ENCODE measurements around the gene ILKAP. TPM values are rescaled to one million over a fixed set of nuclear protein-coding genes. Genes with fewer than 3 reads are reported as not detected.

Gene ILKAP
- total RNA-seq, 2 experiments from 2014 or later, result 42.1 to 43.3 TPM

DNA sequence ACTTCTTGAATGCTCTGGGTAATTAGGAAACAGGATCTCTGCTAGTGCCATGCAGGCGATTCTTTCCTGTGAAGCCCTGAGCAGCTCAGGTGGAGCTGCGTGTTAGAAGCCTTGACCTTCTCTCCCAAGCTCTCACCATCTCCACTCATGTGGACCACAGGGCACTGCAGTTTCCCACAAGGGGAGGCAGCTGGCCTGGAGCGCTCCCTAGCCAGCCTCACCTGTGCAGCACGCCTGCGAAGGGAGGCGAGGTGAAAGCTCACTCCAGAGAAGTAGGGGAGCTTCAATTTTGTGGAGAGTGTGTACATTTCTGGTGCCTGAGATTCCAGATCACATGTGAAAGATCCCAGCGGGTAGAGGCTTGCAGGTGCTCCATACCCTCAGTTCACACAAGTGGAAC lies 47.4 kb upstream of the ILKAP start:
- H3K27ac Mint-ChIP-seq, result no peak overlapping the region
- H3K9me3 Mint-ChIP-seq, result no peaks in the 10 kb centered on the region
- POLR2A ChIA-PET, result no interaction called here
- CTCF ChIA-PET, result no interaction called here
- no peak for DNase-seq
- no peaks in the 10 kb centered on the region for H3K27me3 Mint-ChIP-seq
- H3K4me3 Mint-ChIP-seq, result no peak overlapping the region
- intact Hi-C loops (cut with micrococcal nuclease), result no loop called here
- H3K36me3 Mint-ChIP-seq (ENCODE audit: low read depth), result peaks cover 22% of the 10 kb centered on the region
- no peaks in the 10 kb centered on the region for H3K4me1 Mint-ChIP-seq (ENCODE audit: low read depth)
- TF ChIP-seq, protein P1, sequence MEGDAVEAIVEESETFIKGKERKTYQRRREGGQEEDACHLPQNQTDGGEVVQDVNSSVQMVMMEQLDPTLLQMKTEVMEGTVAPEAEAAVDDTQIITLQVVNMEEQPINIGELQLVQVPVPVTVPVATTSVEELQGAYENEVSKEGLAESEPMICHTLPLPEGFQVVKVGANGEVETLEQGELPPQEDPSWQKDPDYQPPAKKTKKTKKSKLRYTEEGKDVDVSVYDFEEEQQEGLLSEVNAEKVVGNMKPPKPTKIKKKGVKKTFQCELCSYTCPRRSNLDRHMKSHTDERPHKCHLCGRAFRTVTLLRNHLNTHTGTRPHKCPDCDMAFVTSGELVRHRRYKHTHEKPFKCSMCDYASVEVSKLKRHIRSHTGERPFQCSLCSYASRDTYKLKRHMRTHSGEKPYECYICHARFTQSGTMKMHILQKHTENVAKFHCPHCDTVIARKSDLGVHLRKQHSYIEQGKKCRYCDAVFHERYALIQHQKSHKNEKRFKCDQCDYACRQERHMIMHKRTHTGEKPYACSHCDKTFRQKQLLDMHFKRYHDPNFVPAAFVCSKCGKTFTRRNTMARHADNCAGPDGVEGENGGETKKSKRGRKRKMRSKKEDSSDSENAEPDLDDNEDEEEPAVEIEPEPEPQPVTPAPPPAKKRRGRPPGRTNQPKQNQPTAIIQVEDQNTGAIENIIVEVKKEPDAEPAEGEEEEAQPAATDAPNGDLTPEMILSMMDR (IDR thresholded peaks at IDR 0.05), result no peak
- ATAC-seq, result no peak

DNA sequence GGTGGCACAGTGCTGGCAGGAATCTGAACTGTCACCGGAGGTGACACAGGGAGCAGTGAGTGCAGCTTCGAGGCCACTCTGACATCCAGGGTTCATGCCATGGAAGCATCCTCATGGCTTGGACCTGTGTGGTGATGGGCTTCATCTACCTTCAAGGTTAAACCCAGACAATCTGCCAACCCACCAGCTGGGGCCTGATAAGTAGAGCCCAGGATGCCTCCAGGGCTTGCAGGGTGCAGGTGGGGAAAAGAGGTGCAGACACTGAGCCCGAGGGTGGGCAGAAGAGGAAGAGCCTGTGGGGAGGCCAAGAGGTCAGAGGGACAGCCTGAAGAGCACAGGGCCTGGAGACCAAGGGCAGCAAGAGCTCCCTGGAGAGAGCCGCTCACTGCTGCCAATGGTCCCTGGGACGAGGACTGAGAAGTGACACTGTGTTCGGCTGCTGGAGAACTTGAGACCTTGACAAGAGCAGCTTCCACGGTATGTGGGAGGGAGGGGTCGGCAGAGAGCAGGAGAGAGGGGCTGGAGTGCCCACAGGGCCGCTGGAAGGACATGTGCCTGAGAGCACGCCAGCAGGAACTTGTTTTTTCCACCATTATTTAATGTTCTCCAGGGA lies 44.5 kb upstream of the ILKAP start:
- Mint-ChIP-seq H3K27ac (no peak overlapping the region), H3K9me3 (no peaks in the 10 kb centered on the region), H3K4me3 (no peak overlapping the region), H3K4me1 (ENCODE audit: low read depth) (no peaks in the 10 kb centered on the region), H3K36me3 (ENCODE audit: low read depth) (peaks cover 30% of the 10 kb centered on the region), H3K27me3 (no peaks in the 10 kb centered on the region)
- TF ChIP-seq, protein P1 (IDR thresholded peaks at IDR 0.05), result no peak
- intact Hi-C loops (cut with micrococcal nuclease), result no loop called here
- ChIA-PET POLR2A (interaction anchor here (0.6 kb wide), 1 partner anchor 12 kb away, joined by 3 read pairs; no protein-coding TSS in a partner anchor), CTCF (interaction anchor here (3.1 kb wide), 1 partner anchor 16 kb away, joined by 16 read pairs; no protein-coding TSS in a partner anchor)
- DNase-seq (no peak), ATAC-seq (no peak)

GRCh38 chr2:238247002-238247822 lies 43.7 kb upstream of the ILKAP start:
- ATAC-seq (no peak), DNase-seq (no peak)
- TF ChIP-seq, protein P1 (IDR thresholded peaks at IDR 0.05), result no peak
- ChIA-PET POLR2A (interaction anchor here (0.6 kb wide), 2 partner anchors 10 to 12 kb away, joined by 3 read pairs; no protein-coding TSS in a partner anchor), CTCF (interaction anchor here (3.1 kb wide), 1 partner anchor 16 kb away, joined by 16 read pairs; no protein-coding TSS in a partner anchor)
- Mint-ChIP-seq H3K36me3 (ENCODE audit: low read depth) (peaks cover 29% of the 10 kb centered on the region), H3K27ac (no peak overlapping the region), H3K9me3 (no peaks in the 10 kb centered on the region), H3K27me3 (no peaks in the 10 kb centered on the region), H3K4me3 (no peak overlapping the region), H3K4me1 (ENCODE audit: low read depth) (no peaks in the 10 kb centered on the region)
- intact Hi-C loops (cut with micrococcal nuclease), result no loop called here

DNA sequence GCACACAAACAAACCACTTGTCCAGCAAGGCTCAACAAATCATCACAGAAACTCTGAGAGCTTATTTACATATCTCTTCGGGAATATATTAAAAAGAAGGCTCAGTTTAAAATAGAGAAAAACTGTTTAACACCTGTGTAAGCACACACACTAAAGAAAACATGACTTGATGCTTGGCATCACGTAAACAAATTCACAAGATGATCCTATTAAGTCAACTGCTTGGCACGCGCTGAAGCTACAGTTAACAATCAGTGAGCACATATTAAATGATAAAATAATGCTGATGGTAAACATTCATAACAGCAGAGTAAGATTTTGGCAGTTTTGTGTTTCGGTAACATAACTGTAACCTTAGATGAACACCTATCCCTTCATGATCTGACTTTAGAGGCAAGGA lies 40.7 kb upstream of the ILKAP start:
- intact Hi-C loops (cut with micrococcal nuclease), result no loop called here
- H3K4me3 Mint-ChIP-seq, result no peak overlapping the region
- H3K27me3 Mint-ChIP-seq, result peaks cover 9% of the 10 kb centered on the region
- POLR2A ChIA-PET, result interaction anchor here (0.6 kb wide), 1 partner anchor 22 kb away, joined by 4 read pairs; no protein-coding TSS in a partner anchor
- TF ChIP-seq, protein P1 (IDR thresholded peaks at IDR 0.05), result no peak
- CTCF ChIA-PET, result interaction anchor here (1.1 kb wide), 1 partner anchor 19 kb away, joined by 9 read pairs; no protein-coding TSS in a partner anchor
- H3K4me1 Mint-ChIP-seq (ENCODE audit: low read depth), result peaks cover 2% of the 10 kb centered on the region
- DNase-seq (no peak), ATAC-seq (no peak)
- peaks cover 23% of the 10 kb centered on the region for H3K36me3 Mint-ChIP-seq (ENCODE audit: low read depth)
- H3K9me3 Mint-ChIP-seq, result no peaks in the 10 kb centered on the region
- no peak overlapping the region for H3K27ac Mint-ChIP-seq

Measured in activated CD8-positive, alpha-beta T cell treated with anti-CD3 and anti-CD28 coated beads for 36 hours (primary cell).